Measurements from ENCODE around the gene CEP78.
"Not testable (repeated sequence)": the region's sequence is repeated elsewhere in the genome, so short reads cannot be mapped to it uniquely, and the experiment has no call there.

Gene CEP78, protein sequence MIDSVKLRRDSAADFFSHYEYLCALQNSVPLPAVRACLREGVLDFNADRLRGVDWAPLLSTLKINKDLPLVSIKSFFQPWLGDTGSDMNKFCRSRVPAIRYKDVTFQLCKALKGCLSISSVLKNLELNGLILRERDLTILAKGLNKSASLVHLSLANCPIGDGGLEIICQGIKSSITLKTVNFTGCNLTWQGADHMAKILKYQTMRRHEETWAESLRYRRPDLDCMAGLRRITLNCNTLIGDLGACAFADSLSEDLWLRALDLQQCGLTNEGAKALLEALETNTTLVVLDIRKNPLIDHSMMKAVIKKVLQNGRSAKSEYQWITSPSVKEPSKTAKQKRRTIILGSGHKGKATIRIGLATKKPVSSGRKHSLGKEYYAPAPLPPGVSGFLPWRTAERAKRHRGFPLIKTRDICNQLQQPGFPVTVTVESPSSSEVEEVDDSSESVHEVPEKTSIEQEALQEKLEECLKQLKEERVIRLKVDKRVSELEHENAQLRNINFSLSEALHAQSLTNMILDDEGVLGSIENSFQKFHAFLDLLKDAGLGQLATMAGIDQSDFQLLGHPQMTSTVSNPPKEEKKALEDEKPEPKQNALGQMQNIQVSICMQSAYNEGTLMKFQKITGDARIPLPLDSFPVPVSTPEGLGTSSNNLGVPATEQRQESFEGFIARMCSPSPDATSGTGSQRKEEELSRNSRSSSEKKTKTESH

DNA sequence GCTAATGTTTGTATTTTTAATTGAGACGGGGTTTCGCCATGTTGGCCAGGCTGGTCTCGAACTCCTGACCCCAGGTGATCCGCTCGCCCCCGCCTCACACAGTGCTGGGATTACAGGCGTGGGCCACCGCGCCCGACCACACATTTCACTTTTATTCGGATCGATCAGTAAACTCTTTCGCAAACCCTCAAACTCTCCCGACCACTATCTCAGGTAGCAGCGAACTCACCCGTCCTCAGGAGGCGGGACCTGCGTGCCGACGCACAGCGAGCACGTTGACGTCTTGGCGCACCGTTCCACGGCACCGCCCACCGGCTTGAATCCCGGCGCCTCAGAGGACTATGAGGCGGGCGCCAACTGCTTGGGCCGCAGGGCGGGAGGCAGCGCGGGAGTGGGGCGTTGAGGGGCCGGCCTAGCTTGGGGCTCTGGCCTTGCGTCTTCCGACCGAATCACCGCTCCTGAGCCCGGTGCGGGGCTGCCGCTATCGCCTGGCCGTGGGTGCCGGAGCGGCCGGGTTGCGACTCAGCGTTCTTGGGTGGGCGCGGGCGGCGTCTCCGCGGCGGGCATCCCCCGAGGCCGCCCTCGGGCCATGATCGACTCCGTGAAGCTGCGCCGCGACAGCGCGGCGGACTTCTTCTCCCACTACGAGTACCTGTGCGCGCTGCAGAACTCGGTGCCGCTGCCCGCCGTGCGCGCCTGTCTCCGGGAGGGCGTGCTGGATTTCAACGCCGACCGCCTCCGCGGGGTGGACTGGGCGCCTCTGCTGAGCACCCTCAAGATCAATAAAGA is at the start of gene CEP78:
Gene CEP78 (plus strand): TSS at position 314 of the 789 bp plus-strand sequence. CDS start 276 bp downstream, at position 590.
- peak; percentile 61 for DNase-seq

DNA sequence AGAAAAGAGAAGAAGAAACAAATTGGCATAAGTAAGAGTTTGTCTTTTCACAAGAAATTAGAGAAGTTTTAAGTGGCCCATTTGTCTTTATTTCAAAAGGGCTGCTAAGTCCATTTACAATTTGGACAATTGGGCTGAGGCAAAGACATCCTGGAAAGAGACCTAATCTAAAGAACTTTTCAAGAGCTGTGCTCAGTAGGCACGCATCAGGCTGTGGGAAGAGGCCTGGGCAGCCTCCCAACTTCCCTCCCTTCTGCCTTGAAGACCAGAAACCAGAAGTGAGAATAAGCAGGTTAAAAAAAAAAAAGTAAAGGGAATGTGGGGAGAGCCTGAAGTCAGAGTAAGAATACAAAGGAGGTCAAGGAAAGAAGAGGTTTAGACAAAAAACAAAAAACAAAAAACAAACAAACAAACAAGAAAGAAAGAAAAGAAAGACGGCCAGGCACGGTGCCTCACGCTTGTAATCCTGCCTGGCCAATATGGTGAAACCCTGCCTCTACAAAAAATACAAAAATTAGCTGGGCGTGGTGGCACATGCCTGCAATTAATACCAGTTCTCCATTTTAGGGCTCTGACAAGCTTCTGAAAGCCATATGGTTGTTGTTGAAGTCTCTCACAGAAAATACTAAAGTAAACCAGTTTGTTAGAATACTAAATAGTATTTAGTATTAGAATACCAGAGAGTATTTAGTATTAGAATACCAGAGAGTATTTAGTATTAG is 48.0 kb upstream of the CEP78 start:
- DNase-seq, result no peak

DNA sequence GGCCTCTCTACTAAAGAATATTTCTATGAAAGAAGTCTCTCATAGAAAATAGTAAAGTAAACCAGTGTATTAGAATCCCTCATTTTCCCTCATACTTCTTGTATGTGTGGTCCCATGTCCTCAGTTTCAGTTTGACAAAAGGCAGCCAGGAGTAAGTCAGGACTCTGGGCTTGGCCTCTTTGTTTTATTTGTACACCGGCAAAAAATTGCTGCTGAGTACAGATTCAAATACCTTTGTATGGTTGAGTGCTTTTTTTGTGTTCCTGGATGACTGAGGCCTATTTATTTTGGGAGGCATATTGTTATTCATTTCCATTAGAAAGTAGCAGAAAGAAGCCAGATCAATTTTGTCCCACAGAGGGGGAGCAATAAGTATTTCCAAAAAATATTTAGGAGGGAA is 47.3 kb upstream of the CEP78 start:
- DNase-seq, result no peak

DNA sequence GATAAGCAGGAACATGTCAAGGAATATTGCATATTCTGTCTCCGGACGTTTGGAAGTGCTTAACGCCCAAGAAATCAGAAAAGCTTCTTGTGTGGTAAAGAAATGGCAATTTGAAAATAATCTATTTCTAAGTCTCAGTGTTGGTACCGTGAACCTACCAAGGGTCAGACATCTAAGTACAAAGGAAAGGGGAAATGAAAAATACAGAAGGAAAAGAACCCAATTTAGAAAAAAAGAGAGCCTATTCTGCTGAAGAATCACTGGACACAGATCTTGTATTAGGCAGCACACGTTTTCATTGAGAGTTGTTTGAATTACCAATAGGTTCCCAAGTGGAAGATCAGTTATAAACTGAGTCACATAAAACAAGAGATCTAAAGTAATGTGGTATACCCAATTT is 46.9 kb upstream of the CEP78 start:
- DNase-seq, result no peak

DNA sequence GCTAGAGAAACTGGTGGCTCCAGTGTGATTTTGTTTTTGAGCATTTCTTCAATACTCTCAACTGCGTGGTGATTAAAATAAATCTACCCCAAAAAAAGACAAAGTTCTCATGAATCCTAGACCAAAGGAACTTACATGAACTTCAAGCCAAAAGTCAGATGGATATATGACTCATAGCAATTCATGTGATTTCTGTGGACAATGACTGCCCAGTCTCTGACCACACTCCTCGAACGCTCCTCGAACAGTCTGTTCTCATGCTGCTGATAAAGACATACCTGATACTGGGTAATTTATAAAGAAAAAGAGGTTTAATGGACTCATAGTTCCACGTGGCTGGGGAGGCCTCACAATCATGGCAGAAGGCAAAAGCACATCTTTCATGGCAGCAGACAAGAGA is 46.4 kb upstream of the CEP78 start:
- no peak for DNase-seq

DNA sequence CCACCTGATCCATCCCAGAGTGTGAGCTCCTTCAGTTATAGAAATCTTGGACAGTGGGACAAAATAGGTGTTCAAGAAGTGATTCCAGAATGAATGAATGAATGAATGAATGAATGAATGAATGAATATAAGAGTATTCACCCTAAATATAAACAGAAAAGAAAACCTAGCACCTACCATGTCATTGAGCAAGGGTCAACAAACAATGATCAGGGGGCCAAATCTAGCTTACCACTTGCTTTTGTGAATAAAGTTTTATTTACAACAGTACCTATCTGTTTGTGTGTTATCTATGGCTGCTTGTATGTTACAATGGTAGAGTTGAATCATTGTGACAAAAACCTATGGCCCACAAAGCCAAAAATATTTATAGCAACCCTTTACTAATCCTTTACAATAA is 43.9 kb upstream of the CEP78 start:
- DNase-seq, result no peak

DNA sequence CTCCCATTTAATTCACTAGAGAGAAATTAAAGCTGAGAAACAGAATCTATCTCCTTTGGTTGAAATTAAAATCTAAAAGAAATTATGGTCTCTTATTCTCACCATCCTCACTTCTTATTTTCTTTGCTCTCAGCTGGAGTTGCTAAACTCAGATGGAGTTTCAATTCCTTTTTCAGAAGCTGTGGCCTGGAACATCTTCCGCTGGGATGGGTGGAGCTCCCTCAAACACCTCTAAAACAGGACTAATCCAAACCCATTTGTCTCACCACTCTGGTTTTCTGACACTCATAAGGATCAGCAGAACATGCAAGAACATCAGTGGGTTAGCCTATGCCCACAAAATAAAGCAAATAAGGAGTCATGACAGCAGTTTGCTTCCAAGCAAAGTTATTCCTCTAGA is 39.6 kb upstream of the CEP78 start:
- DNase-seq, result no peak

DNA sequence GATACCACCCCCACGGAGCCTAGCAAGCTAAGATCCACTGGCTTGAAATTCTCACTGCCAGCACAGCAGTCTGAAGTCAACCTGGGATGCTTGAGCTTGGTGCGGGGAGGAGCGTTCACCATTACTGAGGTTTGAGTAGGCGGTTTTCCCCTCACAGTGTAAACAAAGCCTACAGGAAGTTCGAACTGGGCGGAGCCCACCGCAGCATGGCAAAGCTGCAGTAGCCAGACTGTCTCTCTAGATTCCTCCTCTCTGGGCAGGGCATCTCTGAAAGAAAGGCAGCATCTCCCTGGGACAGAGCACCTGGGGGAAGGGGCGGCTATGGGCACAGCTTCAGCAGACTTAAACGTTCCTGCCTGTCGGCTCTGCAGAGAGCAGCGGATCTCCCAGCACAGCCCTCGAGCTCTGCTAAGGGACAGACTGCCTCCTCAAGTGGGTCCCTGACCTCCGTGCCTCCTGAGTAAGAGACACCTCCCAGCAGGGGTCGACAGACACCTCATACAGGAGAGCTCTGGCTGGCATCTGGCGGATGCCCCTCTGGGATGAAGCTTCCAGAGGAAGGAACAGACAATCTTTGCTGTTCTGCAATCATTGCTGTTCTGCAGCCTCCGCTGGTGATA is 34.6 kb upstream of the CEP78 start:
- not testable (repeated sequence) for DNase-seq

DNA sequence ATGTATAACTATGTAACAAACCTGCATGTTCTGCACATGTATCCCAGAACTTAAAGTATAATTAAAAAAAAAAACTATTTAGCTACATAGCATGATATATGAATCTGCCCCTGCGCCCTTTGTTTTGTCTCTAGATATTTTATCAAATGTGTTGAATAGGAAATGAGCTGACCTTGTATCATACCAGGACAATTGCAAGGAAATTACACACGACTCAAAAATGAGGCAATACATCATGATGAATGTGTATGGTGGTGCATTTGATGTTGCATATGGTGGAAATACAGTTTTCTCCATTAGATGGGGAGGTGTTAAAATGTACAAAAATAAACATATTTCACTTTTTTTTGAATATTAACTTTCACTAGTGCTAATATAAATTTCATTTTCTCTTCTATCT is 28.6 kb upstream of the CEP78 start:
- no peak for DNase-seq

DNA sequence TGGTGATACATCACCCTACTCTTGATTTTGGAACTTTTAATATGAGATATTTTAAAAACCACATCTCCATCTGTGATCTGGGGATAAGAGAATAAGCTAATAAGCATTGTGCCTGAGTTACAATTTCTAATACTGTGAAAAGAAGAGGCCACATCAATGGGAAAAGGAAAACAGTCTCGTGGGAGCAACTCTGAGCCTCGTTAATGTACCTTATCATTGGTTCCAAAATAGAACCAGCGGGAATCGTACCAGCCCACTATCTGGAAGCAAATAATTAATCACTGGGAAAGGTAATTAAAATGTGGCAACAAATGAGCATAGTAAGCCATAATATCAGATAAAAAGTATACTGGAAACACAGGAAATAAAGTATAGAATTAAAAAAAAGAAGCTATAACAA is 28.0 kb upstream of the CEP78 start:
- DNase-seq, result no peak

DNA sequence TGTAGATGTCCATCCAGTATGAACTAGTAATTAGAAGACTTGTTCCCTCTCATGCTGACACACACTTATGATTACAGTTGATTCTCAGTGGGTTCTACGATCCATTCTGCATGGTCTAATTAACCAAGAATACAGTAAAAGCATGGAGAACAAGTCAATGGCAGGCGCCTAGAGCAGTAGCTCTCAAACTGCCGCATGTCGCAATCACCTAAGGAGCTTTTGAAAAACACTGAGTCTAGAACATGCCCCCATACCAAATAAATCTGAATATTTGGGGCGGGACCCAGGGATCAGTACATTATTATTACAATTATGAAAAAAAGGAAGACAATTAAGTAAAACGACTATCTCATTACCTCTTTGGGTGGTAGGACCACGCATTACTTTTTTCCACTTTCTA is 26.7 kb upstream of the CEP78 start:
- DNase-seq, result no peak

DNA sequence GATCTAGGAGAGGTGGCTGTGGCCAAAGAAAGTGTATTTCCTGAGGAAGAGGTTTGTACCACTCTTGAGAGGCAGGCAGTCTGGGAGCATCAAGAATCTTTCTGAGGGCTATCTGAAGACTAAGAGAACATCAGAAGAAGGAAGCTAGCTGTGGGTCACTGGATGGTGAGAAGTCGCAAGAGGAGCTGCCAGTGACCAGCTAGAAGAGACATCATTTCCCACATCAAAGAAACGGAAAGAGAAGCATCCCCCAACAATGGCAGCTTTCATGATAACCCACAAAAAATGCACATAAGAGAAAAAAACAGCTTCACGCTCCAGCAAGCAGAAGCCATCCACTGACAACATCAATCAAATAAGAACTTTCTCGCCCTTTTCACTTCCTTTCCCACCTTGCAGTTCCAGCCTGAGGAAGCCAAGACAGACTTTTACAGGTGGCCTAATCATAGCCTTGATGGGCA is 25.0 kb upstream of the CEP78 start:
- DNase-seq, result no peak

DNA sequence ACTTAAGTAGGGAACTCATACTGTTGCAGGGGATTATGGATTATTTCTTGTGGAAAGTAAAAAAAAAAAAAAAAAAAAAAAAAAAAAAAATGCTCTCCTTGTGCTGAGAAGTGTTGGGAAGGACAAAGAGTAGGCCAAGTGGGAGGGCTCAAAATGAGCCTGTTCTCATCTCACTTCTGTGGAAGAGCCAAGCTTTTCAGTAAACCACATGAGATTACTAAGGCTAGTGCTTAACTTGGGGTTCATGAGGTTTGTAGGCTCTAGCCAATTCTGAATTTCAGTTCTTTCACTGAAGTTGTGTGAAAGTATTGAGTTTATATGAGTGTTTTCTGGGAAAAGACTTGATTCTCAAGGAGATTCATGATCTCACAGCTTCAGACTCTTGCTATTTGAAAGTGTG is 23.0 kb upstream of the CEP78 start:
- no peak for DNase-seq

DNA sequence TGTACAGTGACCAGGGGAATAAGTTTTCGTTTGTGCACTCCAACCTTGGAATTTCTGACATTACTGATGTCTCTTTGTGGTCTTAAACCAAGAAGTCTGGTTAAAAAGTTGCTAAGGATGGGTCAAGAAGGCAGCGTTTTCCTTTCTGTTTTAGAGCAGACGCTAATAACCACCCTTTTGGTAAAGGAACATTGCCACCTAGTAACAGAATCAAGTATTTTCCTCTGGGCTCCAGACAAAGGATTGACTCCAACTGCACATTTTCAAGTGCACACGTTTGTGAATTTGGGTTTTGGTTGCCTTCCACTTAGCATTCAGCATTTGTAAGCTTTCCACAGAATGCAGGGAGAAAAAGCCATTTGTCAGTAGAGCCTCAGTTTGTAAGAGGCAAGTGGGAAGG is 22.2 kb upstream of the CEP78 start:
- DNase-seq, result no peak

DNA sequence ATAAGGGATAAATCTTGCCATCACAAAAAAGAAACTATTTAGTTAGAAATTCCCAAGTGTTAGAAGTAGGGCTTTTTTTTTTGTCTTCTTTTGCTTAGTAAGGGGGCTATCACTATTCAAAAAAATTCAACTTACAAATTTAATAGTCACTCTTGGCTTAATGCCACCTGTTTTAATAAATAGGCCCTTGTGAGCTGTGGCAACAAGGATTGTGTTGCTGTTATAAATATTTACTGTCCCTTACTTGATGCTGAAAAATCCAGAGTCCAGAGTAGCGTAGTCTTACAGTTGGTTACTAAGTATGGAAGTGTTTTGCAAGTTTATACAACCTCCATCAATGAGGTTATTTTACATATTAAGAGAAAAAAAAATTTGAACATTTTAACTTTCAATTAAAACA is 21.4 kb upstream of the CEP78 start:
- no peak for DNase-seq

DNA sequence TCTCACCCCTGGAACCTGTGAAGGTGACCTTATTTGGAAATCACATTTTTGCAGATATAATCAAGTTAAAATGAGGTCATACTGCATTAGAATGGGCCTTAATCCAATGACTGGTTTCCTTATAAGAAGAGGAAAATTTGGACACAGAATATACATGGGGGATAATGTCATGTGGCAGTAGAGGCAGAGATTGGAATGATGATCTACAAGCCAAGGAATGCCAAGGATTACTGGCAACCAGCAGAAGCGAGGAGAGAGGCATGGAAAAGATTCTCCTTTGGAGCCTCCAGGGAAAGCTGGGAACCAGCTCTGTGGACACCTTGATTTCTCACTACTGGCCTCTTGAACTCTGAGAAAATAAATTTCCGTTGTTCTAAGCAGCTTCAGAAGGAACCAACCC is 20.2 kb upstream of the CEP78 start:
- no peak for DNase-seq

DNA sequence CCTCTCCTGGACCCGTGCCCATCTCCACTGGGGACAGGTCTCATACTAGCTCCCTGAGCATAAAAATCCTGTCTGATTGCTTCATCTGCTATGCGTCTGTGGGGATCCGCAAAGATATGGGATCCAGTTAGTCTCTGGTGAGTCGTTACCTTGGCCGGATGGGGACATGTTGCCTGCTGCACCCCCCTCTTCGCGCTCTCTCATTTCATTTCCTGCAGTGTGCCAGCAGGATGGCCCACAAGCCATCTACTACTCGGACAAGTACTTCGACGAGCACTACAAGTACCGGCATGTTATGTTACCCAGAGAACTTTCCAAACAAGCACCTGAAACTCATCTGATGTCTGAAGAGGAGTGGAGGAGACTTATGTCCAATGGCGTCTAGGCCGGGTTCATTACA is 17.0 kb upstream of the CEP78 start:
- DNase-seq, result no peak

DNA sequence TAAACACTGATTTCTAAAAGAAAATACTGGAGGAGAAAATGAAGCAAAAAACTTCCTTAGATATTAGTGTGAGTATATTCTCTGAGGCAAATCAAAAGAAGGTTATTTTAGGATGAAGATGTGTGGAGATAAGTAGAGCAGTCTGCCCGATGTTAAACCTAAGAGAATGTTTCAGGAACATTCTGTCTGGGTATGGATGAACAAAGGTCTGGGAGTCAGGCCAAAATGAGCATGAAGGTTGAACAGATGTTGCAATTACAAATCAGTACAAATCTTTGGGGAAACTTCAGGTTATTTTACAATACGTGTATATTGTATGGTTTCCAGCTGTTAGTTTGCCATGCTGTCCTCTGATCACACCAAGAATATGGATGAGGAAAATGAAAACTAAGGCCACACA is 14.4 kb upstream of the CEP78 start:
- no peak for DNase-seq

DNA sequence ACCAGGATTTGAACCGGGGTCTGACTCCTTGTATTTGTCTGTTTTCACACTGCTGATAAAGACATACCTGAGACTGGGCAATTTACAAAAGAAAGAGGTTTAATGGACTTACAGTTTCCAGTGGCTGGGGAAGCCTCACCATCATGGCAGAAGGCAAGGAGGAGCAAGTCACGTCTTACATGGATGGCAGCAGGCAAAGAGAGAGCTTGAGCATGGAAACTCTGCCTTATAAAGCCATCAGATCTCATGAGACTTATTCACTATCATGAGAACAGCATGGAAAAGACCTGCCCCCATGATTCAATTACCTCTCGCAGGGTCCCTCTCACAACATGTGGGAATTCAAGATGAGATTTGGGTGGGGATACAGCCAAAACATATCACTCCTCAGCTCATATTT is 14.0 kb upstream of the CEP78 start:
- DNase-seq, result not testable (repeated sequence)

DNA sequence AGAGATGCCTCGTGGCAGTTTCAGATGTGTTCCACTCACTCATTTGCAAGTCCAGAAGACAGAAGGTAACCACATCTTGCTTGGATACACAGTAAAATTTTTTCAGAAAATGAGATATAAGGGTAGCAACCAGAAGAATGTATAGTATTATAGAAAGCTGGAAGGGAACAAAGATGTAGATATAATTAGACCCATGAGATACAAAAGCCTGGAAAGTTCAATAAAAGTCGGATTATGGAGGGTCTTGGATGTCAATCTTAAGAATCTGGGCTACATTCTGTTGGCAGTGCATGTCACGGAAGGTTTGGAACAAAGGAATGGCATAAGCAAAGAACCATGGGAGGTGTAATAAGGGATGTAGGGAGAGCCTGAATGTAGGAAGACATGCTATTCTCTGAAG is 5.1 kb upstream of the CEP78 start:
- DNase-seq, result no peak

DNA sequence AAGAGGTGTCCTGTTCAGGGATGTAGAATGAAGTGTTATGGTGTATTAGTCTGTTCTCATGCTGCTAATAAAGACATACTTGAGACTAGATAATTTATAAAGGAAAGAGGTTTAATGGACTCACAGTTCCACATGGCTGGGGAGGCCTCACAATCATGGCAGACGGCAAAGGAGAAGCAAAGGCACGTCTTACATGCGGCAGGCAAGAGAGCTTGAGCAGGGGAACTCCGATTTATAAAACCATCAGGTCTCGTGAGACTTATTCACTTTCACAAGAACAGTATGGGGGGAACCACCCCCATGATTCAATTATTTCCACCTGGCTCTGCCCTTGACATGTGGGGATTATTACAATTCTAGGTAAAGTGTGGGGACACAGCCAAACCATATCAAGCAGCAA is 3.4 kb upstream of the CEP78 start:
- DNase-seq, result not testable (repeated sequence)

DNA sequence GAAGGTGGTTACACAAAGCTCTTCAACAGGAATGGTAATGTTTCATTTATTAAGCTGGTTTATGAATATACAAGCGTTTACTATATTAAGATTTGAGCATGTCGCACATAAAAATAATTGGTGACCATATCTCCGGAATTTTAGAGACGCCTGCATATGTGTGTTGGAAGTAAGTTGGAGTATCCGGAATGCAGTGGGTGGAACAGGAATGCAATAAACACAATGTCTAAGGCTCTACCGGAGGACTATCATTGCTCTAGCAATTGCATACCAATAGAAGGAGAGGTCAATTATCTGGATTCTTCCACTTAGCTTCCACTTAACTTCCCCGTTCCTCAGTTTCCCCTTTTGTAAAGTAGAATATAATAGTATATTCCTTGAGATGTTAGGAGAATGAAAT is 1.1 kb upstream of the CEP78 start:
- DNase-seq, result no peak
